NCI-H2227 treated with DMSO at 0.1 percent for 48 hours (cell line): ENCODE results near the gene UGT2A2.

Experiments used
- DNase-seq: peaks from one replicate; lab custom pipeline; 2025; lab: John Stamatoyannopoulos, UW

Gene UGT2A2

DNA sequence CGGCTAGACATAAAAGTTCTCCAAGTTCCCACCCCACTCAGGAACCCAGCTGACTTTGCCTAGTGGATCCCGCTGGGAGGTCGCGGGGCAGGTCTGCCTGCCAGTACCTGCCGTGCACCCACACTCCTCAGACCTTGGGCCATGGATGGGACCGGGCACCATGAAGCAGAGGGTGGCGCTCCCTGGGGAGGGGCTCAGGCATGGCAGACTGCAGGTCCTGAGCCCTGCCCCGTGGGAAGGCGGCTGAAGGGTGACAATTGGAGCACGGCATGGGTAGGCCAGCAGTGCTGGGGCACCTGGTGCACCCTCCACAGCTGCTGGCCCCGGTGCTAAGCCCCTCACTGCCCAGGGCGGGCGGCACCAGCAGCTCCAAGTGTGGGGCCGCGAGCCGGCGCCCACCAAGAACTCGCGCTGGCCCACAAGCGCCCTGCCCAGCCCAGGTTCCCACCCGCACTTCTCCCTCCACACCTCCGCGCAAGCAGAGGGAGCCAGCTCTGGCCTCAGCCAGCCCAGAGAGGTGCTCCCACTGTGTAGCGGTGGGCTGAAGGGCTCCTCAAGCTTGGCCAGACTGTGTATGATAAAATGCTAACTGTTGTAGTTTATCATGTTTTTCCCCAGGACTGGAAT lies 63.1 kb downstream of the UGT2A2 start:
- DNase-seq: no peak

DNA sequence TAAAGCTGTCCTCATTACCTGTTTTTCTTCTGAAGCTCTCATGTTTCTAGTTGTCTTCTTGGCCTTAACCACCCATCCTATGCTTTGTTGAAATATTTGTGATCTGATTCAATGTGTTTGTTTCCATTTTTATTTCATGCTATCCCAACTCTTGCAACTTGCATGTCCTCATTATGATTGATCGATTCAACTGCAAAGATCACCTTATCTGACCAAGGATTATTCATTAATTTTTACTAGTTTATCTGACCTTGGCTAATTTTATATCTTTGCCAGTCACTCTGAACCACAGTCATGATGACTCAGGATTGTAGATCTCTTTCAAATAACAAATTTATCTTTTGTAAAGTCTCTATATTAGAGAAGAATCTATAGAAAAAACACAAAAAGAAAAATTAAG lies 70.7 kb downstream of the UGT2A2 start:
- no peak for DNase-seq

DNA sequence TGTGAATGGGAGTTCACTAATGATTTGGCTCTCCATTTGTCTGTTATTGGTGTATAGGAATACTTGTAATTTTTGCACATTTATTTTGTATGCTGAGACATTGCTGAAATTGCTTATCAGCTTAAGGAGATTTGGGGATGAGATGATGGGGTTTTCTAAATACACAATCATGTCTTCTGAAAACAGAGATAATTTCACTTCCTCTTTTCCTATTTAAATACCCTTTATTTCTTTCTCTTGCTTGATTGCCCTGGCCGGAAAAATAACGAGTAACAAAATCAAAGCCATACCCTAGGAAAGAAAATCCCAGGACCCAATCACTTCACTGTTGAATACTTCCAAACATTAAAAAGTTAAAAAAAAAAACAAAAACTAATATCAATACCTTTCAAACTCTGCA lies 76.0 kb downstream of the UGT2A2 start:
- no peak for DNase-seq

DNA sequence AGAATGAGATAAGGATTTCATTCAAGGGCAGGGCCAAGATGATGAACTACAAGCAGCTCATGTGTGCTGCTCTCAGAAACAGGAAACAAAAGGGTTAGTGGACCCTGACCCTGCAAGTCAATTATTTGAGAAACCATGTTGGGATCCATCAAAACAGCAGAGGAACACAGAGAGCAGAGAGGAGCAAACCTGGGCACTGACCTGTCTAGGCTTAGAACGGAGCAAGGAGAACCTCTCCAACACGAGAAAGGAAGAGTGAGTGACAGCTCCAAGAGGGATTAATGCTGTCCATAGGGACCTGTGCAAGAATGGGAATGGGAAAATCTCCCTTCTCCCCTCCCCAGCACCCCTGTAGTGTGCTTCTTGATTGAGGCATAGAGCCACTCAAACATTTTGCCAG lies 89.8 kb downstream of the UGT2A2 start:
- DNase-seq: no peak

- no peak for DNase-seq
Measured at GRCh38 chr4:69546134-69546765, 93.2 kb downstream of the UGT2A2 start.
